GM23338 (cell line): Measurements from ENCODE around the gene RASL11B. TPM values are rescaled to one million over a fixed set of nuclear protein-coding genes. Genes with fewer than 3 reads are reported as not detected.
A peak's percentile ranks its signal among the peaks of the same experiment; 100 is the strongest.

ENCODE experiments used
- ATAC-seq: fragments of 200-7000 bp; cut with Tn5 transposase; 3 replicates; pipeline ENCODE4 v1.9.1; 2020
- DNase-seq: peaks from one replicate; pipeline ENCODE4 v3.0.0-alpha.2; 2015; ENCODE audit warnings: low spot score
- H2AFZ ChIP-seq: fragments of 200-600 bp; sonication (generic); 2 replicates; pipeline ENCODE4 v1.8.0; 2016; ENCODE audit warnings: antibody characterized with exemption, mild to moderate bottlenecking, moderate library complexity
- H3F3A ChIP-seq: fragments of 200-600 bp; sonication (generic); replicated peaks from 2 replicates; pipeline ENCODE4 v1.8.0; 2017; ENCODE audit warnings: antibody characterized with exemption, mixed run types, low read depth
- H3K27ac ChIP-seq: fragments of 200-600 bp; sonication (generic); 2 replicates; pipeline ENCODE4 v1.6.1; 2016; ENCODE audit warnings: low read depth
- H3K27me3 ChIP-seq: fragments of 200-600 bp; sonication (generic); 2 replicates; pipeline ENCODE4 v1.8.0; 2016; ENCODE audit warnings: mild to moderate bottlenecking, mixed run types, moderate library complexity; ENCODE audit not compliant: insufficient read depth
- H3K36me3 ChIP-seq: fragments of 200-600 bp; sonication (generic); 2 replicates; pipeline ENCODE4 v1.8.0; 2016; ENCODE audit warnings: mild to moderate bottlenecking; ENCODE audit not compliant: insufficient read depth
- H3K4me1 ChIP-seq: fragments of 200-600 bp; sonication (generic); 2 replicates; pipeline ENCODE4 v1.8.0; 2016; ENCODE audit warnings: mild to moderate bottlenecking, moderate library complexity; ENCODE audit not compliant: insufficient read depth
- H3K4me2 ChIP-seq: fragments of 200-600 bp; sonication (generic); 2 replicates; pipeline ENCODE4 v1.7.1; 2017; ENCODE audit warnings: mixed run types
- H3K4me3 ChIP-seq: fragments of 200-600 bp; sonication (generic); 2 replicates; pipeline ENCODE4 v1.6.1; 2016; ENCODE audit warnings: mixed run types
- H3K79me2 ChIP-seq: fragments of 200-600 bp; sonication (generic); replicated peaks from 2 replicates; pipeline ENCODE4 v1.8.0; 2017; ENCODE audit warnings: mild to moderate bottlenecking; ENCODE audit not compliant: insufficient read depth
- H3K9me2 ChIP-seq: fragments of 200-600 bp; sonication (generic); 2 replicates; pipeline ENCODE4 v1.8.0; 2017; ENCODE audit not compliant: insufficient read depth
- H4K20me1 ChIP-seq: fragments of 200-600 bp; sonication (generic); replicated peaks from 2 replicates; pipeline ENCODE4 v1.8.0; 2017; ENCODE audit warnings: mild to moderate bottlenecking; ENCODE audit not compliant: insufficient read depth
- H3K27ac Mint-ChIP-seq: 2 replicates; pipeline ENCODE4 v1.8.0; 2020; ENCODE audit warnings: inconsistent platforms, mild to moderate bottlenecking, moderate library complexity, mixed read lengths
- H3K27me3 Mint-ChIP-seq: 3 replicates; pipeline ENCODE4 v1.8.0; 2022; ENCODE audit warnings: low read depth, mild to moderate bottlenecking, moderate library complexity, mixed read lengths, inconsistent platforms; ENCODE audit not compliant: insufficient read depth, poor library complexity
- H3K36me3 Mint-ChIP-seq: 3 replicates; pipeline ENCODE4 v1.8.0; 2021; ENCODE audit warnings: low read depth, mild to moderate bottlenecking, inconsistent platforms, moderate library complexity, mixed read lengths
- H3K4me1 Mint-ChIP-seq: 3 replicates; pipeline ENCODE4 v1.8.0; 2020; ENCODE audit warnings: mild to moderate bottlenecking, inconsistent platforms, mixed read lengths
- H3K4me3 Mint-ChIP-seq: 3 replicates; pipeline ENCODE4 v1.8.0; 2021; ENCODE audit warnings: moderate library complexity, mild to moderate bottlenecking, inconsistent platforms, mixed read lengths
- H3K9me3 Mint-ChIP-seq: 3 replicates; pipeline ENCODE4 v1.8.0; 2020; ENCODE audit warnings: moderate library complexity, mild to moderate bottlenecking, inconsistent platforms, mixed read lengths
- CREB1 ChIP-seq: fragments of 250-450 bp; sonication (Bioruptor Pico); IDR thresholded peaks from 2 replicates; pipeline ENCODE4 v1.5.0; 2020; ENCODE audit warnings: low read depth, mild to moderate bottlenecking, moderate library complexity
- POLR2AphosphoS5 ChIP-seq: IDR thresholded peaks from 2 replicates; pipeline ENCODE4 v1.6.1; 2016; ENCODE audit warnings: antibody characterized with exemption, low read depth
- STAT1 ChIP-seq: IDR thresholded peaks from one replicate; pipeline ENCODE4 v1.6.1; 2016; ENCODE audit warnings: antibody characterized with exemption; ENCODE audit not compliant: unreplicated experiment
- ZNF114 ChIP-seq: fragments of 250-450 bp; sonication (Bioruptor Pico); IDR thresholded peaks from 2 replicates; pipeline ENCODE4 v1.5.0; 2020; ENCODE audit warnings: mild to moderate bottlenecking, moderate library complexity
- ZNF331 ChIP-seq: fragments of 250-450 bp; sonication (Bioruptor Pico); IDR thresholded peaks from 2 replicates; pipeline ENCODE4 v1.5.0; 2020; ENCODE audit warnings: low read depth, mild to moderate bottlenecking, moderate library complexity
- ZNF462 ChIP-seq: fragments of 250-450 bp; sonication (Bioruptor Pico); IDR thresholded peaks from 2 replicates; pipeline ENCODE4 v1.5.0; 2020; ENCODE audit warnings: mild to moderate bottlenecking, moderate library complexity
- polyA plus RNA-seq: library from polyadenylated mRNA; unstranded; fragments of >200 nt; fragmentation: Nextera tagmentation; extraction: Ambion mirVana; gene quantifications from 2 replicates; pipeline ENCODE4 v1.2.1, GENCODE V29; 2016
- total RNA-seq: library from RNA; depleted of rRNA; stranded (reverse); fragments of >200 nt; shearing (Covaris generic); gene quantifications from 2 replicates; pipeline ENCODE4 v1.2.3, GENCODE V29; 2014
- TF ChIP-seq, protein P1 (sequence below): IDR thresholded peaks from 2 replicates; pipeline ENCODE4 v1.6.1; 2016; ENCODE audit warnings: antibody characterized with exemption

RASL11B gene
- total and polyA plus RNA-seq, 2 experiments from 2014 or later, result 69.7 to 100.0 TPM

DNA sequence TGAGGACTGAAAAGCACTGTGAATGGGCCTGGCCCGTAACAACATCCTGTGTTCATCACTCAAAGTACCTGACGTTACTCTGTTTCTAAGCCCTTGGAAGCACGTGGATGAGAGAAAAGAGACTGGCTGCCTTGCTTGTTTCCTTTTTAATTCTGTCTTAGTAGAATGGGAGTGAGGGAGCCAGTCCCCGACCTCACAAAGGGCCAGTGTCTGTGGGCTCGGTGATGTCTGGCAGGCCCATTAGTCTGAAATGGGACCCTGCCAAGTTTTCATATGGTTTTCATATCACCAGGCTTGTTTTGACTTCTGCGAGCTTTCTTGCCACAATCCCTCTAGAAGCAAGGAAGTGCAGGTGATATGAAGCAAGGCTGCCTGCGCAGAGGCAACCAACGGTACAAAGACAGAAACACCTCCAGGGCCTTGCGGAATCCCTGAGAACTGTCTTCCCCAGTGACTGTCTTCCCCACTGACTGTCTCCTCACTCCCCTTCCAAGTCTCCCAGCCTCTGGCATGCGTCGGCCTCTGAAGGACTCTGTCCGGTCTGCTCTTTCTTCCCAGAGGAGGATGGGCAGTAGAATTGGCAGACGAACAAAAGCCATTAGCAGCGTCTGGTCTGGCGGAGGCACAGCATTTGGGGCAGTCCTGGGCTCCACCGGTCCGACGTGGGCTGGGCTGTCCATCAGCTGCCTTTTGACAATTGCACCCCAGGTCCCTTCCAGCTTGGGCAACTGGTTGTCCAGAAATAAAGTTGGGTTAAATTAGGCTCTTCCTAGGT is 20.2 kb upstream of the RASL11B start (continued):
- no peak for TF ChIP-seq ZNF462 (CRISPR knock-in tag)
- no peak for TF ChIP-seq ZNF114 (CRISPR knock-in tag)
- no peak for TF ChIP-seq STAT1

GRCh38 chr4:52842792-52843191 is 19.3 kb upstream of the RASL11B start:
- peak; percentile 55 for ATAC-seq
- Histone ChIP-seq H3K36me3 (no peaks in the 10 kb centered on the region), H3K9me2 (peaks cover 6% of the 10 kb centered on the region; the same call in 1 of the 2 replicates), H3K27me3 (no peaks in the 10 kb centered on the region), H3K79me2 (no peaks in the 10 kb centered on the region), H2AFZ (peak overlapping the region; percentile 85; the same call in 1 of the 2 replicates), H4K20me1 (no peaks in the 10 kb centered on the region), H3K27ac (no peak overlapping the region), H3K4me3 (no peak overlapping the region), H3K4me2 (no peak overlapping the region), H3F3A (no peaks in the 10 kb centered on the region; the same call in 1 of the 2 replicates), H3K4me1 (peaks cover 29% of the 10 kb centered on the region)
- Mint-ChIP-seq H3K27me3 (peaks cover 11% of the 10 kb centered on the region), H3K36me3 (no peaks in the 10 kb centered on the region), H3K27ac (no peak overlapping the region), H3K4me1 (peaks cover 52% of the 10 kb centered on the region), H3K4me3 (no peak overlapping the region), H3K9me3 (no peaks in the 10 kb centered on the region; the same call in 2 of the 3 replicates)
- DNase-seq, result no peak
- TF ChIP-seq ZNF114 (CRISPR knock-in tag) (no peak), STAT1 (no peak), ZNF331 (no peak), ZNF462 (CRISPR knock-in tag) (no peak), CREB1 (CRISPR knock-in tag) (no peak), POLR2AphosphoS5 (no peak)
- TF ChIP-seq, protein P1, sequence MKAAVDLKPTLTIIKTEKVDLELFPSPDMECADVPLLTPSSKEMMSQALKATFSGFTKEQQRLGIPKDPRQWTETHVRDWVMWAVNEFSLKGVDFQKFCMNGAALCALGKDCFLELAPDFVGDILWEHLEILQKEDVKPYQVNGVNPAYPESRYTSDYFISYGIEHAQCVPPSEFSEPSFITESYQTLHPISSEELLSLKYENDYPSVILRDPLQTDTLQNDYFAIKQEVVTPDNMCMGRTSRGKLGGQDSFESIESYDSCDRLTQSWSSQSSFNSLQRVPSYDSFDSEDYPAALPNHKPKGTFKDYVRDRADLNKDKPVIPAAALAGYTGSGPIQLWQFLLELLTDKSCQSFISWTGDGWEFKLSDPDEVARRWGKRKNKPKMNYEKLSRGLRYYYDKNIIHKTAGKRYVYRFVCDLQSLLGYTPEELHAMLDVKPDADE, result no peak
